Measurements from ENCODE around the gene TTC29. TPM values are rescaled to one million over a fixed set of nuclear protein-coding genes. Genes with fewer than 3 reads are reported as not detected.

TTC29 gene
- polyA plus RNA-seq, 1 donor (not counting 4 experiments of a cell fraction or from before 2014, with no cell fraction given) = not detected

- Histone ChIP-seq H3K4me2 (ENCODE audit: control insufficient read depth, extremely low read depth, insufficient read depth, low read depth, low read length) (no peak overlapping the region), H3K9me1 (ENCODE audit: control insufficient read depth, extremely low read depth, insufficient read depth, low read length) (no peaks in the 10 kb centered on the region), H3K36me3 (ENCODE audit: control insufficient read depth in 2 of 2, extremely low read depth in 1 of 2, insufficient read depth in 2 of 2, low read length in 2 of 2) (no peaks in the 10 kb centered on the region), H3K27me3 (ENCODE audit: control insufficient read depth, extremely low read depth, insufficient read depth, low read length) (no peaks in the 10 kb centered on the region), H3K9me3 (ENCODE audit: control insufficient read depth, low read depth, low read length) (no peaks in the 10 kb centered on the region), H3K9ac (ENCODE audit: control insufficient read depth, extremely low read depth, insufficient read depth, low read length) (no peak overlapping the region), H3K79me2 (ENCODE audit: control insufficient read depth, insufficient read depth, low read length) (no peaks in the 10 kb centered on the region), H3K27ac (ENCODE audit: control insufficient read depth, insufficient read depth, low read length) (no peak overlapping the region), H3K4me1 (ENCODE audit: control insufficient read depth, extremely low read depth, insufficient read depth, low read length) (peaks cover 5% of the 10 kb centered on the region), H3K4me3 (ENCODE audit: control insufficient read depth in 2 of 3, extremely low read depth in 1 of 3, insufficient read depth in 2 of 3, low read depth in 1 of 3, low read length in 3 of 3) (no peak overlapping the region), H4K20me1 (ENCODE audit: control insufficient read depth, extremely low read depth, insufficient read depth, low read length) (no peaks in the 10 kb centered on the region), H2AFZ (ENCODE audit: control insufficient read depth, low read length) (no peak overlapping the region)
- no peak for TF ChIP-seq CTCF (optimal IDR thresholded peaks at IDR 0.05 in 1 of 3, IDR thresholded peaks at IDR 0.05 in 1 of 3, conservative IDR thresholded peaks at IDR 0.05 in 1 of 3; ENCODE audit: extremely low read depth in 1 of 3, insufficient read depth in 2 of 3, low read length in 3 of 3)
- no peak for TF ChIP-seq EZH2 (IDR thresholded peaks at IDR 0.05; ENCODE audit: low read length)
- no peak for DNase-seq (ENCODE audit: low read depth, low spot score)
- dilution Hi-C loops (cut with MboI; ENCODE audit: extremely low pct_ligation_motif_present, low sequenced_read_pairs) = no loop called here
- FAIRE-seq = no peak
Measured at GRCh38 chr4:146960634-146961033, 15.0 kb upstream of the TTC29 start.

GRCh38 chr4:146959692-146960091, 14.0 kb upstream of the TTC29 start:
- FAIRE-seq (no peak), DNase-seq (ENCODE audit: low read depth, low spot score) (no peak)
- TF ChIP-seq EZH2 (IDR thresholded peaks at IDR 0.05; ENCODE audit: low read length) (no peak), CTCF (optimal IDR thresholded peaks at IDR 0.05 in 1 of 3, IDR thresholded peaks at IDR 0.05 in 1 of 3, conservative IDR thresholded peaks at IDR 0.05 in 1 of 3; ENCODE audit: extremely low read depth in 1 of 3, insufficient read depth in 2 of 3, low read length in 3 of 3) (no peak)
- no peak overlapping the region for H3K9ac ChIP-seq (ENCODE audit: control insufficient read depth, extremely low read depth, insufficient read depth, low read length)
- H3K36me3 ChIP-seq (ENCODE audit: control insufficient read depth in 2 of 2, extremely low read depth in 1 of 2, insufficient read depth in 2 of 2, low read length in 2 of 2) = no peaks in the 10 kb centered on the region
- H2AFZ ChIP-seq (ENCODE audit: control insufficient read depth, low read length) = no peak overlapping the region
- no peaks in the 10 kb centered on the region for H4K20me1 ChIP-seq (ENCODE audit: control insufficient read depth, extremely low read depth, insufficient read depth, low read length)
- H3K27ac ChIP-seq (ENCODE audit: control insufficient read depth, insufficient read depth, low read length) = no peak overlapping the region
- H3K27me3 ChIP-seq (ENCODE audit: control insufficient read depth, extremely low read depth, insufficient read depth, low read length) = no peaks in the 10 kb centered on the region
- dilution Hi-C loops (cut with MboI; ENCODE audit: extremely low pct_ligation_motif_present, low sequenced_read_pairs) = no loop called here
- no peak overlapping the region for H3K4me2 ChIP-seq (ENCODE audit: control insufficient read depth, extremely low read depth, insufficient read depth, low read depth, low read length)
- H3K4me3 ChIP-seq (ENCODE audit: control insufficient read depth in 2 of 3, extremely low read depth in 1 of 3, insufficient read depth in 2 of 3, low read depth in 1 of 3, low read length in 3 of 3) = no peak overlapping the region
- H3K4me1 ChIP-seq (ENCODE audit: control insufficient read depth, extremely low read depth, insufficient read depth, low read length) = peaks cover 5% of the 10 kb centered on the region
- H3K9me3 ChIP-seq (ENCODE audit: control insufficient read depth, low read depth, low read length) = no peaks in the 10 kb centered on the region
- H3K9me1 ChIP-seq (ENCODE audit: control insufficient read depth, extremely low read depth, insufficient read depth, low read length) = no peaks in the 10 kb centered on the region
- no peaks in the 10 kb centered on the region for H3K79me2 ChIP-seq (ENCODE audit: control insufficient read depth, insufficient read depth, low read length)
